HG03175 (cell line): ENCODE data around the gene HMCN1.
A peak's percentile ranks its signal among the peaks of the same experiment; 100 is the strongest.

Experiments used
- ATAC-seq: cut with Tn5 transposase; IDR thresholded peaks from one replicate; pipeline ENCODE4 v1.9.1; 2021; ENCODE audit warnings: mild to moderate bottlenecking, moderate library complexity; ENCODE audit not compliant: unreplicated experiment

The HMCN1 gene

GRCh38 chr1:186063091-186063657, 329.0 kb downstream of the HMCN1 start:
- ATAC-seq: no peak

- no peak for ATAC-seq
Observed at GRCh38 chr1:186066411-186066810, 332.2 kb downstream of the HMCN1 start.

- ATAC-seq: no peak
Observed at GRCh38 chr1:186073697-186074096, 339.5 kb downstream of the HMCN1 start.

GRCh38 chr1:186076006-186076405, 341.8 kb downstream of the HMCN1 start:
- ATAC-seq: no peak

GRCh38 chr1:186078245-186078644, 344.1 kb downstream of the HMCN1 start:
- ATAC-seq: peak; percentile 92

GRCh38 chr1:186079084-186079684, 345.0 kb downstream of the HMCN1 start:
- ATAC-seq: no peak

- ATAC-seq: peak; percentile 77
Observed at GRCh38 chr1:186082235-186082937, 348.2 kb downstream of the HMCN1 start.

- no peak for ATAC-seq
Observed at GRCh38 chr1:186086583-186086982, 352.4 kb downstream of the HMCN1 start.

GRCh38 chr1:186089940-186090339, 355.7 kb downstream of the HMCN1 start:
- no peak for ATAC-seq

GRCh38 chr1:186091222-186091720, 357.1 kb downstream of the HMCN1 start:
- ATAC-seq: no peak

- no peak for ATAC-seq
Observed at GRCh38 chr1:186093437-186093836, 359.2 kb downstream of the HMCN1 start.

GRCh38 chr1:186094172-186094571, 360.0 kb downstream of the HMCN1 start:
- no peak for ATAC-seq

GRCh38 chr1:186099336-186100104, 365.3 kb downstream of the HMCN1 start:
- no peak for ATAC-seq

GRCh38 chr1:186102107-186102506, 367.9 kb downstream of the HMCN1 start:
- ATAC-seq: no peak

- ATAC-seq: no peak
Observed at GRCh38 chr1:186102547-186103148, 368.5 kb downstream of the HMCN1 start.

- ATAC-seq: no peak
Observed at GRCh38 chr1:186104459-186104858, 370.3 kb downstream of the HMCN1 start.

- no peak for ATAC-seq
Observed at GRCh38 chr1:186112280-186112679, 378.1 kb downstream of the HMCN1 start.

GRCh38 chr1:186113461-186113860, 379.3 kb downstream of the HMCN1 start:
- ATAC-seq: no peak

GRCh38 chr1:186118724-186119123, 384.5 kb downstream of the HMCN1 start:
- ATAC-seq: no peak

GRCh38 chr1:186122837-186123236, 388.6 kb downstream of the HMCN1 start:
- no peak for ATAC-seq

GRCh38 chr1:186125035-186125434, 390.8 kb downstream of the HMCN1 start:
- ATAC-seq: no peak
